ENCODE results near the gene DOCK3.
"Not testable (repeated sequence)": the region's sequence is repeated elsewhere in the genome, so short reads cannot be mapped to it uniquely, and the experiment has no call there.

Gene DOCK3

GRCh38 chr3:51386852-51387229 is 712.1 kb downstream of the DOCK3 start:
- DNase-seq (ENCODE audit: low read depth) = no peak

DNA sequence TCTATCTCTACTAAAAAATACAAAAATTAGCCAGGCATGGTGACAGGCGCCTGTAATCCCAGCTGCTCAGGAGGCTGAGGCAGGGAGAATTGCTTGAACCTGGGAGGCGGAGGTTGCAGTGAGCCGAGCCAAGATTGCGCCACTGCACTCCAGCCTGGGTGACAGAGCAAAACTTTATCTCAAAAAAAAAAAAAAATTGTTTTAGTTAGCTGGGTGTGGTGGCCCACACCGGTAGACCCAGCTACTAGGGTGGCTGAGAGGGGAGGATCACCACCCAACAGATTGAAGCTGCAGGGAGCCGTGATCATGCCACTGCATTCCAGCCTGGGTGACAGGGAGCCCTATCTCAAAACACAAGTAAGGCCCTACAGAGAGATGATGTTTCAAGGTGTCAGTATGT is 712.6 kb downstream of the DOCK3 start:
- DNase-seq (ENCODE audit: low read depth) = not testable (repeated sequence)

GRCh38 chr3:51388286-51389029 is 713.7 kb downstream of the DOCK3 start:
- DNase-seq (ENCODE audit: low read depth) = no peak

- peak; percentile 44 for DNase-seq (ENCODE audit: low read depth)
Measured at GRCh38 chr3:51389423-51390183, 714.9 kb downstream of the DOCK3 start.

DNA sequence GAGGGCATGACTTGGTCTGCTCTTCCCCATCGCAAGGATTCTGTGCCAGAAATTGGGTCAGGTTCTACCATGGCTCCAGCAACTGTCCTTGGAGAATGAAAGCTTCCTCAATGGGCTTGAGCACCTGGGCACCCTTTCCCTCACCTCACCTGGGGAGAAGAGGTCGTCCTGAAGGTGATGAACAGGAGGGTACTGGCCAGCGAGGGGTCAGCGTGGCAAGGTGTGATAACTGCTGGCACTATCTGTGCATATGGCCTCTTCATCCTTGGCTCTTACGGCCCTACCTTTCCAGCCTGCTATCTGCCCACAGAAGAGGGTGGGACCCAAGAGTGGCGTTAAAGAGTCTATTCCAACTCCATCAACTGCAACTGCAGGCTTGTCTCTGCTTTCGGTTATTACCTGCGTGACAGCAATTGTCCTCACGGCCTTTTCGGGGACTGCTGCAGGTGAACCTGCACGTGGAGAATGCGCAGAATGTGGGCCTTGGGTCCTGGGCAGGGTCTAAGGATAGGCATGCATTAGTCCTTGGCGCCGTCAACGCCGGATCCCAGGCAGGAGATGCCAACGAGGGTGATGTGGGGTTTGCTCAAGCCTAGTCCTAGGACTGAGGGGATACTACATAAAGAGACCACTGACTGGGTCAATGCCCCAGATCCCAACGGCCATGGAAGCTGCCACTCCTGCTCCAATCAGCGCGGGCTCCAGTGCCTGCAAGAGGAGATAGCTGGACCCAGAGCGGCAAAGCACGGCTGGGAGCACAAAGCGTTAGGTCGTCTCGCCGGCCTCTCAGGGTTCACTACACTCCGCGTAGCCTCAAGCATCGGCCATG is 715.7 kb downstream of the DOCK3 start:
- DNase-seq (ENCODE audit: low read depth) = no peak

GRCh38 chr3:51391075-51391565 is 716.4 kb downstream of the DOCK3 start, which contains the start of gene RBM15B:
RBM15B (plus strand) TSS chr3:51391285; CDS start chr3:51391400, 115 bp downstream.
- DNase-seq (ENCODE audit: low read depth) = peak; percentile 96

- DNase-seq (ENCODE audit: low read depth) = peak; percentile 41
Measured at GRCh38 chr3:51391566-51392354, 717.0 kb downstream of the DOCK3 start.

DNA sequence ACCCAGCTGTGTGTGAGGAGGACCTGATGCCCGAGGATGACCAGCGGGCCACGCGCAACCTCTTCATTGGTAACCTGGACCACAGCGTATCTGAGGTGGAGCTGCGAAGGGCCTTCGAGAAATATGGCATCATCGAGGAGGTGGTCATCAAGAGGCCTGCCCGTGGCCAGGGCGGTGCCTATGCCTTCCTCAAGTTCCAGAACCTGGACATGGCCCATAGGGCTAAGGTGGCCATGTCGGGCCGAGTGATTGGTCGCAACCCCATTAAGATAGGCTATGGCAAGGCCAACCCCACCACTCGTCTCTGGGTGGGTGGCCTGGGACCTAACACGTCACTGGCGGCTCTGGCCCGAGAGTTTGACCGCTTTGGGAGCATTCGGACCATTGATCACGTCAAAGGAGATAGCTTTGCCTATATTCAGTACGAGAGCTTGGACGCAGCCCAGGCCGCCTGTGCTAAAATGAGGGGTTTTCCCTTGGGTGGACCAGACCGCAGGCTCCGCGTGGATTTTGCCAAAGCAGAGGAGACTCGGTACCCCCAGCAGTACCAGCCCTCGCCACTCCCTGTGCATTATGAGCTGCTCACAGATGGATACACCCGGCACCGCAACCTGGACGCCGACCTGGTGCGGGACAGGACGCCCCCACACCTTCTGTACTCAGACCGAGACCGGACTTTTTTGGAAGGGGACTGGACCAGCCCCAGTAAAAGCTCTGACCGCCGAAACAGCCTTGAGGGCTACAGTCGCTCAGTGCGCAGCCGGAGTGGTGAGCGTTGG is 717.8 kb downstream of the DOCK3 start:
- DNase-seq (ENCODE audit: low read depth) = no peak

DNA sequence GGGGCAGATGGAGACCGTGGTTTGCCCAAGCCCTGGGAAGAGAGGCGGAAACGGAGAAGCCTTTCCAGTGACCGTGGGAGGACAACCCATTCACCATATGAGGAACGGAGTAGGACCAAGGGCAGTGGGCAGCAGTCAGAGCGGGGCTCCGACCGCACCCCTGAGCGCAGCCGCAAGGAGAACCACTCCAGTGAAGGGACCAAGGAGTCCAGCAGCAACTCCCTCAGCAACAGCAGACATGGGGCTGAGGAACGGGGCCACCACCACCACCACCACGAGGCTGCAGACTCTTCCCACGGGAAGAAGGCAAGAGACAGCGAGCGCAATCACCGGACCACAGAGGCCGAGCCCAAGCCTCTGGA is 718.4 kb downstream of the DOCK3 start:
- DNase-seq (ENCODE audit: low read depth) = no peak

- no peak for DNase-seq (ENCODE audit: low read depth)
Measured at GRCh38 chr3:51393564-51393963, 718.8 kb downstream of the DOCK3 start.

GRCh38 chr3:51394541-51394940 is 719.8 kb downstream of the DOCK3 start:
- DNase-seq (ENCODE audit: low read depth) = no peak

DNA sequence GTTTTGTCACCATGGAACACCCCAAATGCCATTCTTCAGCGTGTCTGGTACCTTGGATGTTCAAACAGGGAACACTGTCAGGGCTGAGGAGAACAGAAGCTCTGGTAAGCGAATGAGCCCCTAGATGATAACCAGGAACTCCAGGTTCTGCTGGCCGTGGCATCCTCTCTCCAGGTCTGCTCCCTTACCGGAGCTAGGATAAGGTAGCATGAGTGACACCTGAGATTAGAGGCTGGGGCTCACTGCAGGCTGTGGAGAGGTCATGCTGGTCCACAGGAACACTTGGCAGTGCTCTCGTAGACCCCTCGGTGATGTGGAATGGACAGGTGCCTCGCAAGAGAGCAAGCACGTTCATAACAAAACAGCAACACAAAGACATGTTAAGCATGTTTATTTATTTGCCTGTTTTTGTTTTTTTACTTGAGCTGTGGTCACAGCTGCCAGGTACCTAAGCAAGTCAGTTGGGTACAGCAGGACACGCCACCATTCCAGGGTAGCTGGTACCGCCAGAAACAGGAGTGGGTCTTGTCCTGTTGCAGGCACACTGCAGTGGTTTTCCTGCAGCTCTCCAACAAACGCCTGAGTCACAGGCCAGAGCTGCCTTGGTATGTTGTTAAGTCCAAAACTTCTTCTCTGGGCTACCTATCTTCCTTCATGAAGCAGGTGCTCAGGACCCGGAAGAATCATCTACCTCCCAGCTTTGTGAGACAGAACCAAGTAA is 720.9 kb downstream of the DOCK3 start:
- DNase-seq (ENCODE audit: low read depth) = no peak

DNA sequence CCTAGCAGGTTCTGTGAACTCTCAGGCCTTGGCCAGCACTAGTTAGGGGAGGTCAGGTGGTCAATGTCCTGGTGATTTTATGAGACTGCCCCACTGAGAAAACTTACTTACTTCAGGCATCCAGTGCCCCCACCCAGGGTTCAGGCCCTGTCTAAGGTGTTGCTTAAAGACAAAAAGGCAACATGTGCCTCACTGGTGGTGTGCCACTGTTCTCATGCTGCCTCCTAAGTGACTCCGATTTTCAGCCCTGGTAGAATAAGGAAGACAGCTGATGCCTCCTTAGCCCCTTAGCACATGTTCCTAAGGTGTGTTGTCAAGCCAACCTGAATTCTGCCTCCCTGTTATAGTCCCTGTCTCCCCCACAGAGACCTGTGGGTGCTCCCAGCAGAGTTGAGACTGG is 721.7 kb downstream of the DOCK3 start:
- no peak for DNase-seq (ENCODE audit: low read depth)

DNA sequence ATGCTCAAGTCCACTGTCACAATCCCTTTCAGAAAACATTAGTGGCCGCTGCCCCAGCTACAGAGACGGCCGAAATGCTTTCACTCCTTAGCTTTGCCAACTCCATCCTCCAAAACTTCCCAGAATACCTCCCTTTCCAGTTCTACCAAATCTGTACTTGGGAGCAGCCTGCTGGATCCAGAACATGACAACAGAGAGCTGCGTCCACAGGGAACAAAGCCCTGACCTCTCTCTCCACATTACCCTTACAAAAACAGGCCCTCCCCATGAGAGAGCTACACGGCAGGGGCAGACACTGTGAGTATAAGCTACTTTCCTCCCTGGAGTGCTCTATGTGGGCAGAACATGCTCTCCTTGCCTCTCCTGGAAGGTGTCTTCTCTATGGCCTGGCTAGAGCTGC is 722.7 kb downstream of the DOCK3 start:
- no peak for DNase-seq (ENCODE audit: low read depth)

- DNase-seq (ENCODE audit: low read depth) = no peak
Measured at GRCh38 chr3:51398595-51399310, 724.0 kb downstream of the DOCK3 start.

- no peak for DNase-seq (ENCODE audit: low read depth)
Measured at GRCh38 chr3:51400166-51400565, 725.4 kb downstream of the DOCK3 start.

GRCh38 chr3:51401735-51402134 is 727.0 kb downstream of the DOCK3 start:
- no peak for DNase-seq (ENCODE audit: low read depth)

DNA sequence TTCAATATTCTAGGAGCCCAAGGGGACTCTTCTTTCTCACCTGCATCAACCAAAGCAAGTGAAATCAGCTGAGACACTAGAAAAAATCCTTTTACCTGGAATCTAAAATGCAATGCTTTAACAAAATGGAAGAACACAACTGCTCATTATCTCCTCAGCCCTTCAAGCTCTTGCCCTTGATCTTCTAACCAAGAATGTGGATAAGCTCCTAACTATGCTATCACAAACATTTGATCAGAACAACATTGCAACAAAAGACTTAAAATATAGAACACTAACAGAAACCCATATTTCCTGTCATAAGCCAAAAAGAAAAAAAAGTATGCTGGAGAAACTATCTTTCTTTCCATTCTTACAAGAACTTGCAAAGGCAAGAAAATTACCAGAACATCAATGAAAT is 728.9 kb downstream of the DOCK3 start:
- no peak for DNase-seq (ENCODE audit: low read depth)

DNA sequence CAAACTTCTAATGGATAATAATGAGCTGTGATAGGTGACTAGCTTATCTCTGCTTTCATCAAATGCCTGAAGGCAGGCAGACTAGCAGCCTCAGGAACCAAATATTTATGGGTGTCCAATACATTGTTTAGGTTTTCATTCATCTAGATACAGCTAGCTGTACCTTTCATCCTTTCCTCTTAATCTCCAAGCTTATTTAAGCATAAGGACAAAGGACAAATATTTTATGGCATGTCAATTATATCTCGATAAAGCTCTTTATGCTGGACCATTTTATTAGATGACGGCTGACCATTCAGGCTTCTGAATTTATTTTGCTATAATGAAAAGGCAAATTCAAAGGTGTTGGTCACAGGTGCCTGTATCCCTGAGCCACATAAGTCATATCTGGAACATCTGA is 733.3 kb downstream of the DOCK3 start:
- no peak for DNase-seq (ENCODE audit: low read depth)
